Erythroblast (primary cell): Measurements from ENCODE around the gene KCNIP4.

Source experiments
- GATA1 ChIP-seq: IDR thresholded peaks from 2 replicates; pipeline ENCODE4 v1.6.1; 2011; ENCODE audit warnings: low read depth, mild to moderate bottlenecking, control low read depth, low read length, moderate library complexity
- POLR2A ChIP-seq: IDR thresholded peaks from 2 replicates; pipeline ENCODE4 v1.6.1; 2011; ENCODE audit warnings: mild to moderate bottlenecking, low read length

DNA sequence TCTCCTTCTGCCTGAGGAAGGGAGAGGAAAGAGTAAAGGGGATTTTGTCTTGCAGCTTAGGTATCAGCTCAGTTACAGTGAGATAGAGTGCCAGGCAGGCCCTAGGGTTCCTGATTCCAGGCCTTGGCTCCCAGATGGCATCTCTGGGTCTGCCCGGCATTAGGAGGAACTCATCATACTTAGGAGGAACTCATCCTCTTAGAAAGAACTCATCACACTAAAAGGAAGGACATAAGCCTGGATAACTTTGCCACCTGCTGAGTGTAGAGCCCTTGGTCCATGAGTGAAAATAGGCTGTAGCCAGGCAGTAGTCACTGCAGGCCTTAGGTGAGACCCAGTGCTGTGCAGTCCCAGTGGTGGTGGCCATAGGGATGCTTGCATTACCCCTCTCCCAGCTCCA, 881.2 kb downstream of the KCNIP4 start:
- TF ChIP-seq POLR2A (no peak), GATA1 (no peak)
